Naive thymus-derived CD8-positive, alpha-beta T cell (primary cell): ENCODE data around the gene PEX10. TPM values are rescaled to one million over a fixed set of nuclear protein-coding genes. Genes with fewer than 3 reads are reported as not detected.

Experiments used
- ATAC-seq, 2 donors: fragments of 150-1000 bp; cut with Tn5 transposase in 1 of 2; sonication (Bioruptor Pico), chemical (Tn5 transposase) in 1 of 2; 1 replicate in 1 of 2; 2 replicates in 1 of 2; pipeline ENCODE4 v1.10.0; 2021; ENCODE audit warnings: mild to moderate bottlenecking in 2 of 2, moderate library complexity in 2 of 2
- POLR2A ChIA-PET: fragments of 350-600 bp; sonication (Branson Sonifier 250); formaldehyde crosslinking; loops from one replicate; lab custom pipeline; 2021; ENCODE audit warnings: antibody characterized with exemption; lab: Charles Lee
- DNase-seq, 10 donors: peaks; one replicate each; pipeline versions ENCODE4 v3.0.0 to v3.0.0-alpha.2; 2020 to 2022
- H3K27ac Mint-ChIP-seq, 10 donors: one replicate each; pipeline ENCODE4 v1.8.0; 2020 to 2022; ENCODE audit warnings: mild to moderate bottlenecking in 10 of 10, mixed read lengths in 10 of 10, moderate library complexity in 4 of 10, inconsistent platforms in 1 of 10
- H3K27me3 Mint-ChIP-seq, 5 donors: one replicate each; pipeline ENCODE4 v1.8.0; 2021 to 2022; ENCODE audit warnings: mixed read lengths in 5 of 5
- H3K36me3 Mint-ChIP-seq, 3 donors: one replicate each; pipeline ENCODE4 v1.8.0; 2020 to 2022; ENCODE audit warnings: mixed read lengths in 3 of 3, mild to moderate bottlenecking in 2 of 3, inconsistent platforms in 1 of 3
- H3K4me1 Mint-ChIP-seq, 4 donors: one replicate each; pipeline ENCODE4 v1.8.0; 2021 to 2022; ENCODE audit warnings: mixed read lengths in 4 of 4
- H3K4me3 Mint-ChIP-seq, 10 donors: one replicate each; pipeline ENCODE4 v1.8.0; 2020 to 2022; ENCODE audit warnings: mild to moderate bottlenecking in 10 of 10, mixed read lengths in 10 of 10, moderate library complexity in 6 of 10, inconsistent platforms in 1 of 10
- H3K9me3 Mint-ChIP-seq, 9 donors: one replicate each; pipeline ENCODE4 v1.8.0; 2020 to 2022; ENCODE audit warnings: mixed read lengths in 9 of 9, mild to moderate bottlenecking in 3 of 9, inconsistent platforms in 1 of 9, moderate library complexity in 1 of 9
- polyA plus RNA-seq, 3 donors: library from polyadenylated mRNA; unstranded; fragments of 300-500 nt; fragmentation: Illumina TruSeq; gene quantifications; one replicate each; pipeline ENCODE4 v1.2.3, GENCODE V29; 2021
- total RNA-seq, 8 experiments: library from RNA in 2 of 8; stranded (reverse) in 2 of 8; gene quantifications; one replicate each; pipeline ENCODE4 v1.2.3 and lab custom pipeline; 2021 to 2026

The PEX10 gene
- total and polyA plus RNA-seq, 5 experiments from 2014 or later = 7.5 to 20.1 (median 10.4) TPM

DNA sequence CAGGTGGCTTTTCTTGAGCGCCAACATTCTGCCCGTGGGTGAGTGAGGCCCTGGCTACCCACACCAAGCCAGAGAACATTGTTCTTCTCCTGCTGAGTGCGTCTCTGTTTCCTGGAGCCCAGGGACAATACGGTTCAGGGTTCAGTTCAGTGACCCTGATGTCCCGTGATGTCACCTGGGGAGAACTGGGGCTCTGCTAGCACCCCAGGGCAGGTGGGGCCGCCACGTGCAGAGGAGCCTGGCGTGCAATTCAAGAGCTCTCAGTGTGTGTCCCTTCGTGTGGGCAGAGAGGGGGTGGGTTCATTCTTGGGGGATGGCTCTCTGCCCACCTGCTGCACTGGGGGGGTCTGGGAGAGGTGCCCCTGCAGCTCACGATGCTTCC lies 18.2 kb upstream of the PEX10 start:
- POLR2A ChIA-PET = interaction anchor here (1.2 to 1.9 kb wide), 2 partner anchors 14 to 93 kb away, joined by 3 to 5 read pairs; no protein-coding TSS in a partner anchor
- Mint-ChIP-seq H3K9me3 (no peaks in the 10 kb centered on the region), H3K4me1 (peaks cover 0 to 5% (median 5%) of the 10 kb centered on the region in 4 donors), H3K36me3 (no peaks in the 10 kb centered on the region), H3K4me3 (no peak overlapping the region), H3K27ac (no peak overlapping the region), H3K27me3 (no peaks in the 10 kb centered on the region)
- ATAC-seq (no peak), DNase-seq (no peak)

DNA sequence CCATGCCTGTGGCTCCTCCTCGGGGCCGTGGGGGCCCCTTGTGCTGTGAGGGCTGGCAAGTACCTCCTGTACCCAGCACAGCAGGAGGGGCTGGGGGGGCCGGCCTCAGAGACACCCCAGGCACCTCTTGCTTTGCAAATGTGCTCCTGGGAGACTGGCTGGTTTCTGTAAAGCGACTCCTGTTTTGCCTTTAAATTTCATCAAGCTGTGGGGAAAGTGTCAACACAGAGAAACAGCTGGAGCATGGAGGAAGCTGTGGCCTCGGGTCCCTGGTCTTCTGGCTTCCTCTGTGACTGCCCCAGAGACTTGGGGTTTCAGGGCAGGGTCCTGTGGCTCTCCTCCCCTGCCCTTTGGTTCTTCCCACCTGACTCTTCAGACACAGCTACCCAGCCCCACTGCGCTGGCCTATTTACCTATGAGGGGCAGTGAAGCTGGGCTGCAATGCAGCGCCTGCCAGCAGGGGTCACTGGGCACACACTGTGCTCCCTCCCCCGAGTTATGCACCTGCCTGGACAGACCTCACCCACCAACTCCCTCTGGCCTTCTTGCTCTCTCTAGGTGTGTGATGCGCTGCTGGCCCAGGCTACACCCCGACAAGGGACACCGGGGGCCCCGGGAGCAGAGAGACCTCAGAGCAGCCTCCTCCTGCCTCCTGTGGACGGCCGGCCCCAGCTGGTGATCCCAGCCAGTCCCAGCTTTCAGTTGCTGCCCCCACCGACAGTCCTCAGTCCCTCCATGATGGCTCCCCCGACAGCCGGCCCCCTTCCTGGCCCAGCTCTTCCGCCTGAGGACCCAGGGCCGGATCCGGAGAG lies 17.6 kb upstream of the PEX10 start:
- Mint-ChIP-seq H3K27me3 (no peaks in the 10 kb centered on the region), H3K27ac (no peak overlapping the region), H3K4me1 (peaks cover 0 to 5% (median 4%) of the 10 kb centered on the region in 4 donors), H3K4me3 (no peak overlapping the region), H3K36me3 (no peaks in the 10 kb centered on the region), H3K9me3 (no peaks in the 10 kb centered on the region)
- ATAC-seq (no peak), DNase-seq (no peak)
- POLR2A ChIA-PET = interaction anchor here (1.2 to 1.9 kb wide), 2 partner anchors 14 to 94 kb away, joined by 3 to 5 read pairs; no protein-coding TSS in a partner anchor

DNA sequence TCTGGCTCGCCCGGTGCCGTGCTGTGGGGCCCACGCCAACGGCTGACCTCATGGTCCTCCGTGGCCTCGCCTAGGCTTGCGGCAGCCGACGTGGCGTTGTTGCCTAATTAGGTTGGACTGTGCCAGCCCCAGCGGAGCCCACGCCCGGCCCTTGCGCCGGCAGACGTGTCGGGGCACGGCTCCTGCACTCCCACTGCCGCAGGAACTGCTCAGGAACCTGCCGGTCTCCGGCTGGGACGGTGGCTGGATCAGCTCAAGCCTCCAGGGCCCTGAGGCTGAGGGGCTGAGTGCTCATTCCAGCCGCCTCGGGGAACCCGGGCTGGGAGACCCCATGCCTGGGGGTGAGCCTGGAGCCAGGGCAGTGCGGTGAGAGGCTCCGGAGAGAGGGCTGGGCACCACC lies 16.1 kb upstream of the PEX10 start:
- H3K36me3 Mint-ChIP-seq = no peaks in the 10 kb centered on the region
- no peak for DNase-seq
- peaks cover 0 to 5% (median 0%) of the 10 kb centered on the region in 9 donors for H3K9me3 Mint-ChIP-seq
- H3K4me1 Mint-ChIP-seq = peaks cover 0 to 5% (median 4%) of the 10 kb centered on the region in 4 donors
- H3K4me3 Mint-ChIP-seq = no peak overlapping the region
- H3K27me3 Mint-ChIP-seq = no peaks in the 10 kb centered on the region
- H3K27ac Mint-ChIP-seq = no peak overlapping the region
- POLR2A ChIA-PET = no interaction called here
- no peak for ATAC-seq

DNA sequence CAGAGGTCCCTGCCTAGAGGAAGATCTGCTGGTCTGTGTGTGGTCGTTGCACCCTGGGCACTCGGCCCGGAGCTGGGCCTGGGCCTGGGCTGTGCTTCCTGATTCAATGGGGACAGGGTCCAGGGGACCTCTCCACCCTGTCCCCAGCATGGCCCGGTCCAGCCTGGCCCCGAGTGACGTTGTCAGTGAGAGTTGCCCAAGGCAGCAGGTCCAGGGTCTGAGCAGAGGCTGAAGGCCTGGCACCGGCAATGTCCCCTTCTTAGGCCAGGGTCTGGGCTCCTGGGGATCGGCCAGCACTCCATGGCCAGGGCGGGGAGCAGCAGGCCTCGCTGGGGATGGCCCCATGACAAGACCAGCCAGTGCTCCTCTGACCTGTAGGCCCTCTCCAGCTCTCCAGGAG lies 15.6 kb upstream of the PEX10 start:
- no peak overlapping the region for H3K4me3 Mint-ChIP-seq
- H3K27ac Mint-ChIP-seq = no peak overlapping the region
- H3K36me3 Mint-ChIP-seq = no peaks in the 10 kb centered on the region
- ATAC-seq (no peak), DNase-seq (no peak)
- peaks cover 0 to 10% (median 0%) of the 10 kb centered on the region in 9 donors for H3K9me3 Mint-ChIP-seq
- H3K27me3 Mint-ChIP-seq = no peaks in the 10 kb centered on the region
- POLR2A ChIA-PET = interaction anchor here (2.3 kb wide), 1 partner anchor 12 kb away, joined by 14 read pairs; no protein-coding TSS in a partner anchor
- H3K4me1 Mint-ChIP-seq = peaks cover 0 to 5% (median 4%) of the 10 kb centered on the region in 4 donors

DNA sequence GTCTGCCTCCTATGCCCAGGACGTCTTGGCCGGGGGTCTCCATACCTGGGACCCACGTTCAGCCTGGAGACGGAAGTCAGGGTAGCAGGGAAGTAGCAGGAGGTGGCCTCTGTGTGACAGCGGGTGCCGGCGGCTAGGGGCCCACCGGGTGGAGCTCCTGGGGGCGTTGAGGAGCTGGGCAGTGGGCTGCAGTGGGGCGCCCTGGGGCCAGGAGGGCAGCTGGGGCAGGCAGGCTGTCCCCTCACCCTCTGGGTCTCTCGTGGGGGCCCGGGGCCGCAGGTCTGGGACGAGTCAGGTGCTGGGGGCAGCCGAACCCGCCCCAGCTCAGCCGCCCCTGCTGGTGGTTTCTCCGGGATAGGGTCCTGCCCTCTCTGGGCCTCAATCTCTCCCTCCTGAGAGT lies 14.7 kb upstream of the PEX10 start:
- Mint-ChIP-seq H3K9me3 (peaks cover 0 to 13% (median 0%) of the 10 kb centered on the region in 9 donors), H3K27me3 (no peaks in the 10 kb centered on the region), H3K27ac (no peak overlapping the region), H3K4me3 (no peak overlapping the region), H3K4me1 (peaks cover 0 to 5% (median 4%) of the 10 kb centered on the region in 4 donors), H3K36me3 (no peaks in the 10 kb centered on the region)
- ATAC-seq (no peak), DNase-seq (no peak)
- POLR2A ChIA-PET = interaction anchor here (0.5 to 2.3 kb wide), 2 partner anchors 11 to 927 kb away, joined by 3 to 14 read pairs; no protein-coding TSS in a partner anchor

DNA sequence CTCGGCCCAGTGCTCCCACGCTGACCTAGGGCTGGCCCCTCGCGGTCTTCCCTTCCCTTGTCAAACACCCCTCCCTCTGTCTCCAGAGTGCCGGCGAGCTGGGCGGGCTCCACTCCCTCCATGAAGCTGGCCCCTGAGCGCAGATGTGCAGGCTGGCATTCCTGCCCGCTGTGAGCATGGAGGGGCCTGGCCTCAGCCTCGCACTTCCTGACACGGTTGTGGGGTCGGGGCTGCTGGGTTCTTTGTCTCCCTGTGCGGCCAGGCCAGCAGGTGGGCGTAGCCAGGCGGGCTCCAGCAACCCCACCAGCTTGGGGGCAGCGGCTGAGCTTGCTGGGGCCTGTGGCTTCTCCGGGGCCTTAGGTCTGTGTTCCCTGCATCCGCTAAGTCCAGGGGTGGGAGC lies 14.2 kb upstream of the PEX10 start:
- H3K27me3 Mint-ChIP-seq = no peaks in the 10 kb centered on the region
- POLR2A ChIA-PET = interaction anchor here (2.3 kb wide), 1 partner anchor 11 kb away, joined by 14 read pairs; no protein-coding TSS in a partner anchor
- H3K36me3 Mint-ChIP-seq = no peaks in the 10 kb centered on the region
- ATAC-seq (no peak), DNase-seq (no peak)
- no peak overlapping the region for H3K4me3 Mint-ChIP-seq
- peaks cover 0 to 5% (median 4%) of the 10 kb centered on the region in 4 donors for H3K4me1 Mint-ChIP-seq
- H3K27ac Mint-ChIP-seq = no peak overlapping the region
- peaks cover 0 to 13% (median 0%) of the 10 kb centered on the region in 9 donors for H3K9me3 Mint-ChIP-seq

DNA sequence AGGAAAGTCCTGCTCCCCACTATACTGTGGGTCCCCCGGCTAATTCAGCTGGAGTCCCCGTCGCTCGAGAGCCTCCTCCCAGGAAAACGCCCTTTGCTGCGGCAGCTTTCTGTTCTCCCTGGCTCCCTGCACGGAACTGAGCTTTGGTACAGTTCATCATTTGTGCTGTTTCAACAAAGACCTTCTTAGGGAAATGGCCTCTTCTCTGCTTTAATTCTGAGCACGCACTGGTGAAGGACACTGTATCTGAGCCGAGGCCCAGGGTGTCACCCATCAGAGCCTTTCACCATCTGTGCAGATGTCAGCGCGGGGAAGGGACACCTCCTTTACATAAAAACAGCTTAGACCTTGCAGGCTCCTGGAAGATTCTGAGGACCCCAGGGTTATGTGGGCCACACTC lies 13.5 kb upstream of the PEX10 start:
- Mint-ChIP-seq H3K4me3 (no peak overlapping the region), H3K27me3 (no peaks in the 10 kb centered on the region), H3K9me3 (peaks cover 0 to 13% (median 0%) of the 10 kb centered on the region in 9 donors), H3K4me1 (peaks cover 0 to 5% (median 4%) of the 10 kb centered on the region in 4 donors), H3K27ac (no peak overlapping the region), H3K36me3 (no peaks in the 10 kb centered on the region)
- DNase-seq (no peak), ATAC-seq (no peak)
- POLR2A ChIA-PET = interaction anchor here (2.3 kb wide), 1 partner anchor 10 kb away, joined by 14 read pairs; no protein-coding TSS in a partner anchor

DNA sequence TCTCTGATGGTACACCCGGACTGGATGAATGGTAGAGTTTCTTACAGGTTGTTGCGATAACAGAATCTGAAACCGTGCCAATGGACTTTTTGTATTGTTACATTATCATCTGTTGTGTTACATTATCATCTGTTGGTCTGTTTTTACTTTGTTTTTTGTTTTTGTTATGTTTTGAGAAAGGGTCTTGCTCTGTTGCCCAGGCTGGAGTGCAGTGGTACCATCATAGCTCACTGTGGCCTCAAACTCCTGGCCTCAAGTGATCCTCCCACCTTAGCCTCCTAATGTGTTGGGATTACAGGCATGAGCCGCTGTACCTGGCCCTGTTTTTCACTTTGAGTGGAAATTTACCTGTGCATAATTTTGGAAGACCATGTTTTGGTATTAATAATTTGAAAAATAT lies 10.2 kb upstream of the PEX10 start:
- peaks cover 4 to 15% (median 7%) of the 10 kb centered on the region in 4 donors for H3K4me1 Mint-ChIP-seq
- peaks cover 0 to 13% (median 0%) of the 10 kb centered on the region in 9 donors for H3K9me3 Mint-ChIP-seq
- H3K27ac Mint-ChIP-seq = peak overlapping the region in 1 of 10 donors; percentile 14
- ATAC-seq (no peak), DNase-seq (no peak)
- H3K4me3 Mint-ChIP-seq = no peak overlapping the region
- POLR2A ChIA-PET = no interaction called here
- H3K27me3 Mint-ChIP-seq = no peaks in the 10 kb centered on the region
- H3K36me3 Mint-ChIP-seq = no peaks in the 10 kb centered on the region

DNA sequence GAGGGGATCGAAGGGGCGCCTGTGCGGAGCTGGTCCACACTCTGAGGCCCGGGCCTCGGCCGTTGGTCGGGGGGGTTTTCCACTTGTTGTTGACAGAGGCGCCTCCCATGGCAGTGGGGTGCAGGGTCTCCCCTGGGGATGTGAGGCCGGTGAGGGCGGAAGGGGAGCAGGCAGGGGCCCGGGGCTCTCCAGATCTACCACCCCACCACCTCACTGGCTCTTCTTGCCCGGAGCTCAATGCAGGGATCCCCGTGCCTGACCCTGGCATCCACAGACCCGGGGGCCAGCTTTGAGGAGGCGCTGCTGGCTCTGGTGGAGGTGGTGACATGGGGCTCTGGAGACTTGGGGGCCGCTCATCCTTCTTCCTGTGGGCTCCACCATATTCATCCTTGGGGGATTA lies 7.1 kb upstream of the PEX10 start:
- Mint-ChIP-seq H3K27ac (peak overlapping the region in 4 of 10 donors; percentile 35 to 79 (median 44)), H3K27me3 (no peaks in the 10 kb centered on the region), H3K4me3 (peak overlapping the region in 1 of 10 donors; percentile 18), H3K9me3 (peaks cover 0 to 13% (median 0%) of the 10 kb centered on the region in 9 donors), H3K36me3 (no peaks in the 10 kb centered on the region), H3K4me1 (peaks cover 21 to 39% (median 31%) of the 10 kb centered on the region in 4 donors)
- DNase-seq = no peak
- no peak for ATAC-seq
- POLR2A ChIA-PET = interaction anchor here (8.6 kb wide), 1 partner anchor 106 kb away, joined by 131 read pairs; the partner anchor contains the start of gene PANK4

DNA sequence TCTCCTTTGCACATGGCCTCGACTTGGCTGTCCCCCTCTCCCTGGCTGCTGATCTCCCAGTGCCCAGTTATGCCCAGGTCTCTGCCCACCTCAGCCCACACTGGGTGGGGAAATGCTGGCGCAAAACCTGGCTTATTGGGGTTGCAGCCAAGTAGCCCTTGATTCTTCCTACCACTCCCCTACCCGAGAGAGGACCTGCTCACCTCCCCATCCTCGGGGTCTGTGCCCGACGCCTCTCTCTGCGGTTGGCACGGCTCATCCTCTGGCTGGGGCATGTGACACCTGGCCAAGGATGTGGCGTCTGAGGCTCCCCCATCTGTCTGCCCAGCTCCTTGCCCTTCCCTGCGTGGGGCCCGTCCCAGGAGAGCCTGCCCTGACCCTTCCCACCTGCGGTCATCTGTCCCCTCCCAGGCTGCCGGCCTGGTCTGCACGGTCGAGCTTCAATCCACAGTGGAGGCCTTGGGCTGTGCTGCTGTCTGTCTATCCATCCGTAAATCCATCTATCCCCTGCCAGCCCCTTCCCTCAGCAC lies 6.5 kb upstream of the PEX10 start:
- no peaks in the 10 kb centered on the region for H3K27me3 Mint-ChIP-seq
- POLR2A ChIA-PET = interaction anchor here (8.6 kb wide), 1 partner anchor 107 kb away, joined by 131 read pairs; the partner anchor contains the start of gene PANK4
- ATAC-seq (no peak), DNase-seq (no peak)
- peak overlapping the region in 6 of 10 donors; percentile 20 to 79 (median 52) for H3K27ac Mint-ChIP-seq
- H3K9me3 Mint-ChIP-seq = peaks cover 0 to 11% (median 0%) of the 10 kb centered on the region in 9 donors
- H3K4me1 Mint-ChIP-seq = peaks cover 27 to 45% (median 37%) of the 10 kb centered on the region in 4 donors
- H3K36me3 Mint-ChIP-seq = no peaks in the 10 kb centered on the region
- peak overlapping the region in 4 of 10 donors; percentile 8 to 38 (median 17) for H3K4me3 Mint-ChIP-seq

DNA sequence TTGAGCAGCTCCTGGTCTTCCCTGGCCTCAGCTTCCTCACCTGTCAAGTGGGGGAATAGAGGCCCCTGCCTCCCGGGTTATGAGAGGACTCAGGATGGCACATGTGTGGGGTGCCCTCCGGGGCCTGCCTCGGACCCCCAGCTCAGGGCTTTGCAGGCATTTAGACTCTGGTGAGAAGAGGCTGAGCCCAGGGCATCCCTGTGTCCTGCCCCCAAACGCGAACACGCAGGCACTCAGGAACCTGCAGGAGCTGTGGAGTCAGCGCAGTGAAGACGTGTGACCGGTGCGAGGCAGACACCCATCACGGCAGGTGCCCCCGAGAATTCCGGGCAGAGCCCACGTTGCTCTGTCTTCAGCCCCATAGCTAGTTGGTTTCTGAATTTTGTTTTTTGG lies 5.5 kb upstream of the PEX10 start:
- no peaks in the 10 kb centered on the region for H3K27me3 Mint-ChIP-seq
- peaks cover 28 to 49% (median 40%) of the 10 kb centered on the region in 4 donors for H3K4me1 Mint-ChIP-seq
- ATAC-seq (no peak), DNase-seq (no peak)
- no peaks in the 10 kb centered on the region for H3K36me3 Mint-ChIP-seq
- H3K4me3 Mint-ChIP-seq = no peak overlapping the region
- H3K27ac Mint-ChIP-seq = peak overlapping the region in 3 of 10 donors; percentile 25 to 77 (median 77)
- POLR2A ChIA-PET = interaction anchor here (0.6 to 8.6 kb wide), 6 partner anchors 26 to 509 kb away, joined by 3 to 131 read pairs (median 42); partner anchors contain the start of genes PANK4 and PRXL2B
- H3K9me3 Mint-ChIP-seq = peaks cover 0 to 4% (median 0%) of the 10 kb centered on the region in 9 donors

DNA sequence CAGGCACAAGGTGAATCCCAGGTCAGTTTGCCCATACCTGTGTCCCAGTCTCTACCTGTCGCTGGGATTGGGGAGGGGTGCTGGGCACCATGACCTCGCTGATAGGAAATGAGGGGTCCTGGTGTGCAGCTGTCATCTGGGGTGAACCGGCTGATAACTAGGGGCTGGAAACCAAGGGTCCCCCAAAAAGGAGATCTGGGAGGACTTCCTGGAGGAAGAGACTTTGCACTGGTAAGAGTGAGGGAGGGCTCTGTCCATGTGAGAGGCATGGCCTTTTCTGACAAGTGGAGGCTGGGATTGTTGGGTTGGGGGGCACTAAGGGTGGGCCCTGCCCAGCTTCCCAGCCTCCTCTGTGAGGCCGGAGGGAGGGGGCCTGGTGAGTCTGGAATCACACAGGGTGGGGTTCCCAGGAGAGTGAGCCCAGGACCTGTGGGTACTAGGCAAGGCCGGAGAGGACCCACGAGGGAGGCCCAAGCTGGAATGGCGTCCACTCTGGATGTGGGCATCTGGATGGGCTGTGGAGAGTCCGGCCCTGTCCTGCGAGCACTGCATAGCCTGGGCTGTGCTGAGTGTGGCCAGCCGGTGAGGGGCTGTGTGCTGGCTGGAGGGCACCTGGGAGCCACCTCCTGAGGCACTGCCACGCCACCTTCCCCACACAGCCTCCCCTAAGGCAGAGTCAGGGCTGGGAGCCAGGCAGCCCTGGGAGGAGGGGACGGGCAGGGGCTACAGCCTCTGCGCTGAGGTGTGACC lies 4.9 kb upstream of the PEX10 start:
- POLR2A ChIA-PET = interaction anchor here (0.6 to 8.6 kb wide), 9 partner anchors 10 to 508 kb away, joined by 3 to 131 read pairs (median 14); partner anchors contain the start of genes FAAP20, PANK4 and PRXL2B

More for the DNA sequence above, 4.9 kb upstream of the PEX10 start:
- H3K27ac Mint-ChIP-seq = peak overlapping the region; percentile 79 to 96 (median 92)
- H3K9me3 Mint-ChIP-seq = peaks cover 0 to 3% (median 0%) of the 10 kb centered on the region in 9 donors
- DNase-seq = no peak
- no peak for ATAC-seq
- H3K4me3 Mint-ChIP-seq = peak overlapping the region; percentile 64 to 91 (median 85)
- peaks cover 28 to 51% (median 40%) of the 10 kb centered on the region in 4 donors for H3K4me1 Mint-ChIP-seq
- no peaks in the 10 kb centered on the region for H3K36me3 Mint-ChIP-seq
- H3K27me3 Mint-ChIP-seq = no peaks in the 10 kb centered on the region
